Pancreas (tissue), 10 donors: ENCODE results near the gene DACT3. TPM values are rescaled to one million over a fixed set of nuclear protein-coding genes. Genes with fewer than 3 reads are reported as not detected.

Source experiments
- ATAC-seq, 4 donors: fragments of 200-7000 bp; cut with Tn5 transposase; one replicate each; pipeline versions ENCODE4 v1.8.0 to v1.9.1; 2020; ENCODE audit warnings: mild to moderate bottlenecking in 4 of 4, moderate library complexity in 4 of 4
- DNase-seq, 6 donors: peaks; one replicate each; pipeline ENCODE4 v3.0.0-alpha.2; 2020
- FAIRE-seq: peaks from 2 replicates; lab custom pipeline; 2012; peaks lifted over from hg19 to GRCh38; lab: Jason Lieb, UNC
- H3K27ac ChIP-seq, 4 donors: fragments of 200-600 bp; sonication (generic); 1 replicate in 3 of 4; 2 replicates in 1 of 4; pipeline versions ENCODE4 v1.5.0 to v1.8.0; 2020
- H3K27me3 ChIP-seq, 4 donors: fragments of 200-600 bp; one replicate each; pipeline ENCODE4 v1.8.0; 2021
- H3K36me3 ChIP-seq, 3 donors: fragments of 200-600 bp; sonication (generic) in 1 of 3; one replicate each; pipeline versions ENCODE4 v1.5.0 to v1.8.0; 2020 to 2021
- H3K4me1 ChIP-seq, 3 donors: fragments of 200-600 bp; one replicate each; pipeline ENCODE4 v1.8.0; 2021
- H3K4me3 ChIP-seq, 4 donors: fragments of 200-600 bp; sonication (generic) in 2 of 4; one replicate each; pipeline versions ENCODE4 v1.5.0 to v1.8.0; 2020 to 2021
- H3K9me3 ChIP-seq, 4 donors: fragments of 200-600 bp; one replicate each; pipeline ENCODE4 v1.8.0; 2021
- WGBS, 2 donors: extraction: QIAGEN DNeasy Blood & Tissue Kit; methylation state at CpG; one replicate each; pipeline ENCODE4 v1.1.7; 2013; 5-methylcytosine and 5-hydroxymethylcytosine counted together
- intact Hi-C, 3 donors: fragments of 100-400 bp; cut with DNase I; formaldehyde crosslinking; loops; one replicate each; pipeline versions ENCODE4 v1.11.1 to v1.14.2; 2022
- polyA plus RNA-seq, 2 donors: library from polyadenylated mRNA; stranded (reverse); fragments of 200-250 nt; gene quantifications; one replicate each; pipeline ENCODE4 v1.2.3, GENCODE V29; 2013
- total RNA-seq, 6 donors: library from RNA; stranded (reverse); fragmentation: NEBNext Ultra II Directional in 4 of 6; extraction: Animal tissue kit (Norgen Biotek cat#: 25700) in 4 of 6; gene quantifications; one replicate each; pipeline versions ENCODE4 v1.2.1 to v1.2.4, GENCODE V29; 2021 to 2023
- TF ChIP-seq, protein P1 (sequence below), 4 donors: fragments of 200-600 bp; sonication (generic) in 3 of 4; IDR thresholded peaks; one replicate each; pipeline versions ENCODE4 v1.5.0 to v1.8.0; 2021; ENCODE audit warnings: antibody characterized with exemption in 4 of 4
- donor health status: healthy with polysubstance abuse.
- donor health status: DM: no; HTN: no; CAD: no; lungs with moderate emphysema.
- donor health status: DM: no; HTN: no; CAD: no.
- donor health status: control.
- donor health status: control.
- donor health status: Bipolar disorder and iron deficiency.
- donor health status: DM: yes; HTN: yes; CAD: no.
- donor health status: DM: no; HTN: no; CAD: no.
- donor health status: DM: no; HTN: no; CAD: no.
- donor health status: DM: yes; HTN: yes; CAD: no.

The DACT3 gene
- total and polyA plus RNA-seq, 8 donors, result 0.24 to 1.7 (median 0.71) TPM

DNA sequence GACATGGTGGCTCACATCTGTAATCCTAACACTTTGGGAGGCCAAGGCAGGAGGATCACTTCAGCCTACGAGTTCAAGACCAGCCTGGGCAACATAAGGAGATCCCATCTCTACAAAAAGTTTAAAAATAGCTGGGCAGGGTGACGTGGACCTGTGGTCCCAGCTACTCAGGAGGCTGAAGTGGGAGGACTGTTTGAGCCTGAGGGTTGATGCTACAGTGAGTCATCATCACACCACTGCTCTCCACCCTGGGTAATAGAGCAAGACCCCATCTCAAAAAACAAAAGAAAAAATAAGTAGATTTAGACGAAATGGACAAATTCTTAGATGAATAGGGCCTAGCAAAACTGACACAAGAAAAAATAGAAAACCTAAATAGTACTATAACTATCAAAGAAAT, 14.6 kb downstream of the DACT3 start:
- WGBS, 2 donors, result 71 to 79% methylated on average over 3 of the region's 3 CpGs
- H3K4me3 ChIP-seq, result no peak overlapping the region
- H3K36me3 ChIP-seq, result no peaks in the 10 kb centered on the region
- intact Hi-C loops, result no loop called here
- FAIRE-seq, result no peak
- peaks cover 0 to 5% (median 2%) of the 10 kb centered on the region in 4 donors for H3K27me3 ChIP-seq
- H3K27ac ChIP-seq, result no peak overlapping the region
- no peak for DNase-seq
- no peaks in the 10 kb centered on the region for H3K4me1 ChIP-seq
- TF ChIP-seq, protein P1, sequence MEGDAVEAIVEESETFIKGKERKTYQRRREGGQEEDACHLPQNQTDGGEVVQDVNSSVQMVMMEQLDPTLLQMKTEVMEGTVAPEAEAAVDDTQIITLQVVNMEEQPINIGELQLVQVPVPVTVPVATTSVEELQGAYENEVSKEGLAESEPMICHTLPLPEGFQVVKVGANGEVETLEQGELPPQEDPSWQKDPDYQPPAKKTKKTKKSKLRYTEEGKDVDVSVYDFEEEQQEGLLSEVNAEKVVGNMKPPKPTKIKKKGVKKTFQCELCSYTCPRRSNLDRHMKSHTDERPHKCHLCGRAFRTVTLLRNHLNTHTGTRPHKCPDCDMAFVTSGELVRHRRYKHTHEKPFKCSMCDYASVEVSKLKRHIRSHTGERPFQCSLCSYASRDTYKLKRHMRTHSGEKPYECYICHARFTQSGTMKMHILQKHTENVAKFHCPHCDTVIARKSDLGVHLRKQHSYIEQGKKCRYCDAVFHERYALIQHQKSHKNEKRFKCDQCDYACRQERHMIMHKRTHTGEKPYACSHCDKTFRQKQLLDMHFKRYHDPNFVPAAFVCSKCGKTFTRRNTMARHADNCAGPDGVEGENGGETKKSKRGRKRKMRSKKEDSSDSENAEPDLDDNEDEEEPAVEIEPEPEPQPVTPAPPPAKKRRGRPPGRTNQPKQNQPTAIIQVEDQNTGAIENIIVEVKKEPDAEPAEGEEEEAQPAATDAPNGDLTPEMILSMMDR (IDR thresholded peaks at IDR 0.05), result no peak
- no peaks in the 10 kb centered on the region for H3K9me3 ChIP-seq
- no peak for ATAC-seq

DNA sequence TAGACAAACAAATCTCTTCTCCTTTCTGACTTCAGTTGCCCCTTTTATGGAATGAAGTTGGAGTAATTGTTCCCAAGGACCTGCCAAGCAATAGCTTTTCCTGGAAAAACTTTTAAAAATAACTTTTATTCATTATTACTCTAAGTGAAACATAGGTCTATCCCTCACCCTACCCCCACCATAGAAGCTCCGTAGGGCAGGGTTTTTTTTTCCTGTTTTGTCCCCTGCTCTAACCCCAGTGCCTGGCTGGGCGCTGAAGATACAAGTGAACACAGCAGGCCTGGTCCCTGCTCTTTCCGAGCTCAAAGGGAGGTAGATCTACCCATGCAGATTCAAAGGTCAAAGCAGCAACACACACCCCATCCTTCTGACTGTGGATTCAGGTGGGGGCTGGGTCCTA, 16.3 kb downstream of the DACT3 start:
- no peaks in the 10 kb centered on the region for H3K9me3 ChIP-seq
- 42 to 48% methylated on average over 3 of the region's 3 CpGs for WGBS, 2 donors
- TF ChIP-seq, protein P1 (IDR thresholded peaks at IDR 0.05), result no peak
- H3K4me3 ChIP-seq, result no peak overlapping the region
- FAIRE-seq, result no peak
- no peak for DNase-seq
- no peak overlapping the region for H3K27ac ChIP-seq
- H3K36me3 ChIP-seq, result no peaks in the 10 kb centered on the region
- peaks cover 0 to 3% (median 0%) of the 10 kb centered on the region in 3 donors for H3K4me1 ChIP-seq
- intact Hi-C loops, result no loop called here
- no peak for ATAC-seq
- H3K27me3 ChIP-seq, result peaks cover 0 to 15% (median 3%) of the 10 kb centered on the region in 4 donors

DNA sequence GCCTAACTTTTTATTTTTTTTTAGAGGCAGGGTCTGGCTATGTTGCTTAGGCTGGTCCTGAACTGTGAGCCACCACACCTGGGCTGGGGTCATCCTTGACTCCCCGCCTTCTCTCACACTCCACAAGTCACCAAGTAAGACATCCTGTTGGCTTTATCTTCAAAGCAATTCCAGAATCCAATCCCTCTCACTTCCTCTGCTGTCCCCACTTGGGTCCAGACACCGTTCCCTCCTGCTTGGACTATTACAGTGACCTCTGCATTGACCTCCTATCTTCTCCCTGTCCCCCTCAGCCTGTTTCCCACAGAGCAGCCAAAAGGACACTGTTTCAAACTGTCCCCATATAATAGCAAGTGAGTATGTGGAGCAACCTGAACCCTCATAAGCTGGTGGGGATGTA, 20.3 kb downstream of the DACT3 start:
- intact Hi-C loops, result no loop called here
- H3K27me3 ChIP-seq, result peaks cover 0 to 10% (median 3%) of the 10 kb centered on the region in 4 donors

DNA sequence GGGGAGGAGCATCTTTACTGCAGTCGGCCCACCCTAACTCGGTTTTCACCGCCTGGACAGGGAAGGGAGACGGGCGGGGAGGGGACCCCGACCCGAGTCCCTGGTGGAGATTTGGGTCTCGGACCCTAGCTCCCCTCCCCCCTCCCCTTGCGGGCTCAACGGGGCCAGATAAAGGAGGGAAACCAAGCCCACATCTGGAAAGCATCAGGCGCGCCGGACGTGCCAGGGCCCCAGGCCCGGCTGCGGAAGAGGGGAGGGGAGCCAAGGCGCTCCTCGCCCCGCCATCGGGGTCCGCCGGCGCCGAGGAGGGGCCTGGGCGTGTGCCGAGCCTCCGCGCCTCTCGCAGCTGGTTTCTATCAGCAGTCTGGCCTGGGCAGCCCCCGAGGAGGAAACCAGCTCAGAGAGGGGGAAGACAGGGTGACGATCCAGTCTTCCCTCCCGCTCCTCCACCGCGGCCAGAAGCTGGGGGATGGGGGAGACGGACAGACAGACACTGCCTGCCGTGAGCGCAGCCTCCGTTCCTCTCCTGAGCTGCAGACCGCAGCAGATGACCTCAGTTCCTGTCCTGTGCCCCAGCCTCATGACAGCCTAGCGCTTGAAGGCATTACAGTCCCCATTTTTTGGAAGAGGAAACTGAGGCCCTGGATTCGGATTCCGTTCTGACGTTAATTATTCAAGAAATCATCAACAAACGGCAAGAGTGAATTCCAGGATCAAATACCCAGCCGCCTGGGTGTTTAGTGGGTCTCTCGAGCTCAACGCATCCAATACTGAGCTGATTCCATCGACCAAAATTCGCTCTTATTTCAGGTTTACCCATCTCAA, 21.4 kb downstream of the DACT3 start:
- no peak for FAIRE-seq
- Histone ChIP-seq H3K27ac (no peak overlapping the region), H3K4me1 (peaks cover 4 to 9% (median 9%) of the 10 kb centered on the region in 3 donors), H3K27me3 (peaks cover 0 to 10% (median 3%) of the 10 kb centered on the region in 4 donors), H3K4me3 (peak overlapping the region in 2 of 4 donors; percentile 17 to 34), H3K36me3 (no peaks in the 10 kb centered on the region), H3K9me3 (no peaks in the 10 kb centered on the region)
- peak in 1 of 6 donors; percentile 62 for DNase-seq
- TF ChIP-seq, protein P1 (IDR thresholded peaks at IDR 0.05), result no peak
- 7 to 8% methylated on average over 32 to 49 of the region's 49 CpGs for WGBS, 2 donors
- ATAC-seq, result peak in 3 of 4 donors; percentile 6 to 32 (median 26)
- intact Hi-C loops, result no loop called here

More for the DNA sequence above, 20.3 kb downstream of the DACT3 start:
- no peak for FAIRE-seq
- DNase-seq, result no peak
- H3K36me3 ChIP-seq, result no peaks in the 10 kb centered on the region
- WGBS, 2 donors, result 80 to 85% methylated on average over 2 of the region's 2 CpGs
- no peak overlapping the region for H3K4me3 ChIP-seq
- no peak overlapping the region for H3K27ac ChIP-seq
- no peak for ATAC-seq
- TF ChIP-seq, protein P1 (IDR thresholded peaks at IDR 0.05), result no peak
- H3K9me3 ChIP-seq, result no peaks in the 10 kb centered on the region
- H3K4me1 ChIP-seq, result peaks cover 4 to 9% (median 9%) of the 10 kb centered on the region in 3 donors

DNA sequence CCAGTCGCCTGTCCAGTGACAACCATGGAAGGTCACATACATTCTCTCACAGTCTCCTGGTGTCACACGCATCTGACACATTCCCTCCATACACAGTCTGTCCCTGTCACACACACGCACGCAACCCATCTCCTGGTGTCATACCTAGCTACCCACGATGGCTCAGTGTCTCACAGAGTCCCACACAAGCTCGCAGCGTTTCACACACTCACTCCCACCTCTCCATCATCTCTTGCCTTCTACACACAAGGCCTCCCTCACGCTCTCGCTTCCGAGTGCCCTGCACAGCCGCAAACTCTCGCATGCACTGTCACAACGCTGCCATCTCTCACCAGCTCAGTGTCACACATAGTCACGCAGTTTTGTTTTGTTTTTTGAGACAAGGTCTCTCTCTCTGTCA, 23.8 kb downstream of the DACT3 start:
- WGBS, 2 donors, result 62 to 69% methylated on average over 14 of the region's 14 CpGs
- no peaks in the 10 kb centered on the region for H3K36me3 ChIP-seq
- TF ChIP-seq, protein P1 (IDR thresholded peaks at IDR 0.05), result no peak
- H3K4me1 ChIP-seq, result peaks cover 4 to 9% (median 9%) of the 10 kb centered on the region in 3 donors
- intact Hi-C loops, result no loop called here
- peaks cover 0 to 10% (median 3%) of the 10 kb centered on the region in 4 donors for H3K27me3 ChIP-seq
- no peak overlapping the region for H3K27ac ChIP-seq
- no peak for FAIRE-seq
- ATAC-seq, result no peak
- H3K9me3 ChIP-seq, result no peaks in the 10 kb centered on the region
- no peak for DNase-seq
- no peak overlapping the region for H3K4me3 ChIP-seq
